A549 (cell line): ENCODE measurements around the gene ATP8B4. TPM values are rescaled to one million over a fixed set of nuclear protein-coding genes. Genes with fewer than 3 reads are reported as not detected.
A peak's percentile ranks its signal among the peaks of the same experiment; 100 is the strongest.

ENCODE experiments used
- ATAC-seq, 2 experiments: fragments of 200-7000 bp in 1 of 2; fragments of >200 bp in 1 of 2; cut with Nextera tagmentation in 1 of 2; cut with Tn5 transposase in 1 of 2; 3 replicates each; pipeline versions ENCODE4 v1.8.0 to v1.9.1; 2018 to 2020; ENCODE audit warnings: mild to moderate bottlenecking in 1 of 2, moderate library complexity in 1 of 2
- CTCF ChIA-PET: fragments of 300-600 bp; sonication (Branson Sonifier 250); formaldehyde crosslinking; extraction: SDS; loops from one replicate; lab custom pipeline; 2021; ENCODE audit warnings: antibody characterized with exemption, inconsistent platforms; lab: Yijun Ruan, JAX
- POLR2A ChIA-PET: fragments of 350-600 bp; formaldehyde crosslinking; extraction: SDS; loops from one replicate; lab custom pipeline; 2021; ENCODE audit warnings: antibody characterized with exemption, inconsistent platforms; lab: Yijun Ruan, JAX
- DNase-seq, 2 experiments: peaks; one replicate each; pipeline versions ENCODE4 v3.0.0 to v3.0.0-alpha.2; 2011 to 2016; ENCODE audit warnings: low read depth in 1 of 2, low spot score in 1 of 2
- FAIRE-seq: peaks from 2 replicates; lab custom pipeline; 2011; peaks lifted over from hg19 to GRCh38; lab: Jason Lieb, UNC
- H3K27ac ChIP-seq, 2 experiments: fragments of >200 bp; sonication (Bioruptor Twin); formaldehyde crosslinking; 3 replicates each; pipeline ENCODE4 v1.5.1; 2016 to 2017
- H3K4me1 ChIP-seq: fragments of >200 bp; sonication (Bioruptor Twin); formaldehyde crosslinking; 3 replicates; pipeline ENCODE4 v1.6.1; 2016
- H3K4me2 ChIP-seq: fragments of >200 bp; sonication (Bioruptor Twin); formaldehyde crosslinking; 3 replicates; pipeline ENCODE4 v1.6.1; 2016
- H3K4me3 ChIP-seq: fragments of >200 bp; sonication (Bioruptor Twin); formaldehyde crosslinking; 3 replicates; pipeline ENCODE4 v1.5.1; 2016
- H3K9me3 ChIP-seq: fragments of >200 bp; sonication (Bioruptor Twin); formaldehyde crosslinking; 3 replicates; pipeline ENCODE4 v1.6.1; 2016
- BCL3 ChIP-seq: fragments of >200 bp; sonication (Bioruptor Twin); formaldehyde crosslinking; IDR thresholded peaks from 3 replicates; pipeline ENCODE4 v1.6.1; 2016
- CBX2 ChIP-seq: fragments of 200-600 bp; sonication (generic); IDR thresholded peaks from 2 replicates; pipeline ENCODE4 v1.6.1; 2016; ENCODE audit warnings: low read depth, mild to moderate bottlenecking, borderline replicate concordance
- CEBPB ChIP-seq, 2 experiments: fragments of >200 bp in 1 of 2; sonication (Bioruptor Twin) in 1 of 2; formaldehyde crosslinking in 1 of 2; IDR thresholded peaks; 2 replicates each; pipeline ENCODE4 v1.6.1; 2012 to 2016
- CHD2 ChIP-seq: fragments of 150-350 bp; IDR thresholded peaks from 2 replicates; pipeline ENCODE4 v1.6.1; 2014; ENCODE audit warnings: low read length; ENCODE audit not compliant: partially characterized antibody
- CTCF ChIP-seq: fragments of >200 bp; sonication (Bioruptor Twin); formaldehyde crosslinking; IDR thresholded peaks from 3 replicates; pipeline ENCODE4 v1.5.1; 2016
- EHF ChIP-seq: fragments of 250-450 bp; sonication (Bioruptor Pico); IDR thresholded peaks from 2 replicates; pipeline ENCODE4 v1.5.0; 2020; ENCODE audit warnings: mild to moderate bottlenecking
- EHMT2 ChIP-seq: fragments of 200-600 bp; sonication (generic); IDR thresholded peaks from 2 replicates; pipeline ENCODE4 v1.6.1; 2016; ENCODE audit warnings: antibody characterized with exemption, low read depth, mild to moderate bottlenecking, moderate library complexity
- ESRRA ChIP-seq: fragments of 150-350 bp; IDR thresholded peaks from 2 replicates; pipeline ENCODE4 v1.6.1; 2014; ENCODE audit warnings: mild to moderate bottlenecking, low read length, borderline replicate concordance
- GATA3 ChIP-seq: IDR thresholded peaks from 2 replicates; pipeline ENCODE4 v1.6.1; 2012; ENCODE audit warnings: borderline replicate concordance
- HDAC2 ChIP-seq: fragments of 200-600 bp; sonication (generic); IDR thresholded peaks from 2 replicates; pipeline ENCODE4 v1.6.1; 2016
- HES2 ChIP-seq: fragments of >200 bp; sonication (Bioruptor Twin); formaldehyde crosslinking; IDR thresholded peaks from 2 replicates; pipeline ENCODE4 v1.6.1; 2016
- HOXA7 ChIP-seq: fragments of 250-450 bp; sonication (Bioruptor Pico); IDR thresholded peaks from 2 replicates; pipeline ENCODE4 v1.5.0; 2020; ENCODE audit warnings: mild to moderate bottlenecking, moderate library complexity
- JUN ChIP-seq, 2 experiments: fragments of >200 bp; sonication (Bioruptor Twin); formaldehyde crosslinking; IDR thresholded peaks; 2 replicates in 1 of 2; 3 replicates in 1 of 2; pipeline ENCODE4 v1.6.1; 2016 to 2017
- JUNB ChIP-seq: fragments of >200 bp; sonication (Bioruptor Twin); formaldehyde crosslinking; IDR thresholded peaks from 2 replicates; pipeline ENCODE4 v1.6.1; 2016
- KDM1A ChIP-seq: fragments of 200-600 bp; sonication (generic); IDR thresholded peaks from 2 replicates; pipeline ENCODE4 v1.6.1; 2016; ENCODE audit warnings: low read depth, mild to moderate bottlenecking
- KDM5A ChIP-seq: fragments of 200-600 bp; sonication (generic); IDR thresholded peaks from 2 replicates; pipeline ENCODE4 v1.6.1; 2016; ENCODE audit warnings: antibody characterized with exemption, mild to moderate bottlenecking
- MAFK ChIP-seq: fragments of 450-650 bp; IDR thresholded peaks from 2 replicates; pipeline ENCODE4 v1.6.1; 2014; ENCODE audit not compliant: partially characterized antibody
- NR3C1 ChIP-seq: fragments of >200 bp; sonication (Bioruptor Twin); formaldehyde crosslinking; IDR thresholded peaks from 3 replicates; pipeline ENCODE4 v1.6.1; 2017
- PHF8 ChIP-seq: fragments of 200-600 bp; sonication (generic); IDR thresholded peaks from 2 replicates; pipeline ENCODE4 v1.6.1; 2016; ENCODE audit warnings: low read depth, mild to moderate bottlenecking, antibody characterized with exemption, moderate library complexity, borderline replicate concordance
- RAD21 ChIP-seq, 2 experiments: fragments of >200 bp in 1 of 2; sonication (Bioruptor Twin) in 1 of 2; formaldehyde crosslinking in 1 of 2; IDR thresholded peaks in 1 of 2; conservative IDR thresholded peaks in 1 of 2; 2 replicates in 1 of 2; 3 replicates in 1 of 2; pipeline ENCODE4 v1.6.1; 2012 to 2018; ENCODE audit warnings: inconsistent platforms in 1 of 2
- RCOR1 ChIP-seq: fragments of 150-350 bp; IDR thresholded peaks from 2 replicates; pipeline ENCODE4 v1.6.1; 2014; ENCODE audit warnings: antibody characterized with exemption, low read length, low read depth
- REST ChIP-seq: fragments of 200-600 bp; sonication (generic); IDR thresholded peaks from 2 replicates; pipeline ENCODE4 v1.6.1; 2016; ENCODE audit warnings: antibody characterized with exemption, mild to moderate bottlenecking, moderate library complexity
- SREBF2 ChIP-seq: fragments of 450-650 bp; IDR thresholded peaks from 2 replicates; pipeline ENCODE4 v1.6.1; 2014; ENCODE audit warnings: mild to moderate bottlenecking, moderate library complexity
- TFCP2L1 ChIP-seq: fragments of 250-450 bp; sonication (Bioruptor Pico); IDR thresholded peaks from 2 replicates; pipeline ENCODE4 v1.5.0; 2021; ENCODE audit warnings: mild to moderate bottlenecking
- TP53 ChIP-seq: fragments of 250-450 bp; sonication (Bioruptor Pico); IDR thresholded peaks from 2 replicates; pipeline ENCODE4 v1.5.0; 2021; ENCODE audit warnings: mild to moderate bottlenecking, moderate library complexity
- USF2 ChIP-seq: fragments of 450-650 bp; IDR thresholded peaks from 2 replicates; pipeline ENCODE4 v1.6.1; 2014; ENCODE audit warnings: antibody characterized with exemption
- ZFP36 ChIP-seq: fragments of 450-650 bp; IDR thresholded peaks from 2 replicates; pipeline ENCODE4 v1.6.1; 2014; ENCODE audit warnings: borderline replicate concordance; ENCODE audit not compliant: partially characterized antibody
- ZNF302 ChIP-seq: fragments of 250-450 bp; sonication (Bioruptor Pico); IDR thresholded peaks from 2 replicates; pipeline ENCODE4 v1.9.0; 2021; ENCODE audit warnings: inconsistent platforms, mild to moderate bottlenecking, moderate library complexity
- WGBS: methylation state at CpG from one replicate; pipeline ENCODE4 v1.1.6; 2017; ENCODE audit errors: missing lambda C conversion rate; 5-methylcytosine and 5-hydroxymethylcytosine counted together
- polyA plus RNA-seq, 4 experiments: library from polyadenylated mRNA; depleted of rRNA in 3 of 4; stranded (reverse); fragments of >200 nt; fragmentation: RNase III in 1 of 4; extraction: RNeasy Plus Mini Kit Qiagen cat#74134 plus additional on column Dnase treatment in 1 of 4; gene quantifications; 2 replicates in 3 of 4; 3 replicates in 1 of 4; pipeline ENCODE4 v1.2.3, GENCODE V29; 2011 to 2017

ATP8B4 gene
- polyA plus RNA-seq, 2 of the 4 experiments (the other 2 are of a cell fraction) = 0.88 to 1.7 TPM

- Histone ChIP-seq H3K4me3 (no peak overlapping the region), H3K27ac (no peak overlapping the region), H3K9me3 (peaks cover 15% of the 10 kb centered on the region; the same call in 2 of the 3 replicates), H3K4me2 (no peak overlapping the region), H3K4me1 (0 out of 3 replicates have a peak, but pooled peaks cover under 1% of the 10 kb centered on the region)
- 26% methylated on average over 2 of the region's 2 CpGs for WGBS
- ChIA-PET POLR2A (no interaction called here), CTCF (interaction anchor here (1.0 kb wide), 1 partner anchor 41 kb away, joined by 3 read pairs; no protein-coding TSS in a partner anchor)
- no peak for DNase-seq
- TF ChIP-seq BCL3 (no peak), CBX2 (no peak), PHF8 (no peak), KDM1A (no peak), TP53 (CRISPR knock-in tag) (no peak), HDAC2 (no peak), TFCP2L1 (CRISPR knock-in tag) (no peak), CHD2 (no peak), RCOR1 (no peak), USF2 (no peak), SREBF2 (no peak), RAD21 (conservative IDR thresholded peaks at IDR 0.05 in 1 of 2, IDR thresholded peaks at IDR 0.05 in 1 of 2) (no peak), EHMT2 (no peak), ZFP36 (no peak), HES2 (no peak), REST (no peak), JUNB (no peak), CTCF (no peak), KDM5A (no peak), ESRRA (no peak)
- TF ChIP-seq, all 56 proteins: peak for 0
- FAIRE-seq (peak; percentile 90), ATAC-seq (no peak)
Observed at GRCh38 chr15:50044904-50045303, 74.1 kb downstream of the ATP8B4 start.

GRCh38 chr15:50044406-50044805 lies 74.6 kb downstream of the ATP8B4 start:
- ATAC-seq (no peak), FAIRE-seq (peak; percentile 49), DNase-seq (no peak)
- Histone ChIP-seq H3K4me2 (no peak overlapping the region), H3K9me3 (peaks cover 15% of the 10 kb centered on the region; the same call in 2 of the 3 replicates), H3K4me3 (no peak overlapping the region), H3K27ac (no peak overlapping the region), H3K4me1 (no peaks in the 10 kb centered on the region)
- POLR2A ChIA-PET = no interaction called here
- CTCF ChIA-PET = interaction anchor here (0.8 to 1.6 kb wide), 3 partner anchors 8 to 124 kb away, joined by 3 to 6 read pairs (median 3); no protein-coding TSS in a partner anchor
- TF ChIP-seq EHF (CRISPR knock-in tag) (no peak), JUN (IDR thresholded peaks at IDR 0.05) (no peak), HOXA7 (CRISPR knock-in tag) (no peak), NR3C1 (no peak), CEBPB (IDR thresholded peaks at IDR 0.05) (no peak), GATA3 (no peak), USF2 (no peak), CTCF (no peak), MAFK (no peak), ZNF302 (CRISPR knock-in tag) (no peak), PHF8 (no peak)
